Measurements from ENCODE around the gene P2RX3. TPM values are rescaled to one million over a fixed set of nuclear protein-coding genes. Genes with fewer than 3 reads are reported as not detected.
"Not testable (repeated sequence)": the region's sequence is repeated elsewhere in the genome, so short reads cannot be mapped to it uniquely, and the experiment has no call there.

The P2RX3 gene
- polyA plus RNA-seq, 1 experiment = not detected

GRCh38 chr11:57402188-57403002 lies 64.2 kb downstream of the P2RX3 start:
- ChIA-PET POLR2A (no interaction called here), CTCF (interaction anchor here (1.3 kb wide), 1 partner anchor 56 kb away, joined by 6 read pairs; no protein-coding TSS in a partner anchor)
- no peak for TF ChIP-seq CTCF (IDR thresholded peaks at IDR 0.05; ENCODE audit: low read depth, low read length)
- no peak overlapping the region for H3K4me3 ChIP-seq (ENCODE audit: low read depth, low read length)
- H3K9me3 ChIP-seq (ENCODE audit: control insufficient read depth, insufficient read depth, low read length) = no peaks in the 10 kb centered on the region
- H3K27ac ChIP-seq (ENCODE audit: low read depth, low read length) = no peak overlapping the region
- peaks cover 3% of the 10 kb centered on the region for H3K27me3 ChIP-seq (ENCODE audit: control insufficient read depth, insufficient read depth, low read length)
- no peak for DNase-seq (ENCODE audit: low read depth, low spot score)

GRCh38 chr11:57403003-57403801 lies 65.0 kb downstream of the P2RX3 start:
- H3K4me3 ChIP-seq (ENCODE audit: low read depth, low read length); H3K27ac ChIP-seq (ENCODE audit: low read depth, low read length); DNase-seq (ENCODE audit: low read depth, low spot score); H3K9me3 ChIP-seq (ENCODE audit: control insufficient read depth, insufficient read depth, low read length); H3K27me3 ChIP-seq (ENCODE audit: control insufficient read depth, insufficient read depth, low read length); POLR2A ChIA-PET: not testable (repeated sequence)
- CTCF ChIA-PET = interaction anchor here (1.3 kb wide), 1 partner anchor 55 kb away, joined by 6 read pairs; no protein-coding TSS in a partner anchor

- no peak for TF ChIP-seq CTCF (IDR thresholded peaks at IDR 0.05; ENCODE audit: low read depth, low read length)
- CTCF ChIA-PET = no interaction called here
- POLR2A ChIA-PET = no interaction called here
Measured at GRCh38 chr11:57403802-57404147, 65.6 kb downstream of the P2RX3 start.

GRCh38 chr11:57405271-57405860 lies 67.2 kb downstream of the P2RX3 start:
- no peak overlapping the region for H3K4me3 ChIP-seq (ENCODE audit: low read depth, low read length)
- no peak overlapping the region for H3K27ac ChIP-seq (ENCODE audit: low read depth, low read length)
- no peaks in the 10 kb centered on the region for H3K9me3 ChIP-seq (ENCODE audit: control insufficient read depth, insufficient read depth, low read length)
- DNase-seq (ENCODE audit: low read depth, low spot score) = no peak
- CTCF ChIA-PET = interaction anchor here (0.6 kb wide), 1 partner anchor 235 kb away, joined by 5 read pairs; no protein-coding TSS in a partner anchor
- no peak for TF ChIP-seq CTCF (IDR thresholded peaks at IDR 0.05; ENCODE audit: low read depth, low read length)
- POLR2A ChIA-PET = no interaction called here
- H3K27me3 ChIP-seq (ENCODE audit: control insufficient read depth, insufficient read depth, low read length) = peaks cover 2% of the 10 kb centered on the region

More at GRCh38 chr11:57403802-57404147, 65.6 kb downstream of the P2RX3 start:
- no peak for DNase-seq (ENCODE audit: low read depth, low spot score)
- Histone ChIP-seq H3K9me3 (ENCODE audit: control insufficient read depth, insufficient read depth, low read length) (no peaks in the 10 kb centered on the region), H3K27ac (ENCODE audit: low read depth, low read length) (no peak overlapping the region), H3K4me3 (ENCODE audit: low read depth, low read length) (no peak overlapping the region), H3K27me3 (ENCODE audit: control insufficient read depth, insufficient read depth, low read length) (peaks cover 2% of the 10 kb centered on the region)

GRCh38 chr11:57406337-57406904 lies 68.3 kb downstream of the P2RX3 start:
- CTCF ChIA-PET = no interaction called here
- H3K4me3 ChIP-seq (ENCODE audit: low read depth, low read length) = no peak overlapping the region
- TF ChIP-seq CTCF (IDR thresholded peaks at IDR 0.05; ENCODE audit: low read depth, low read length) = no peak
- H3K9me3 ChIP-seq (ENCODE audit: control insufficient read depth, insufficient read depth, low read length) = no peaks in the 10 kb centered on the region
- H3K27me3 ChIP-seq (ENCODE audit: control insufficient read depth, insufficient read depth, low read length) = peaks cover 2% of the 10 kb centered on the region
- POLR2A ChIA-PET = no interaction called here
- no peak overlapping the region for H3K27ac ChIP-seq (ENCODE audit: low read depth, low read length)
- no peak for DNase-seq (ENCODE audit: low read depth, low spot score)
